CD4-positive, alpha-beta memory T cell (primary cell): ENCODE results near the gene PTPN3. TPM values are rescaled to one million over a fixed set of nuclear protein-coding genes. Genes with fewer than 3 reads are reported as not detected.

Experiments
- CTCF ChIA-PET: fragments of 350-600 bp; sonication (Branson Sonifier 250); formaldehyde crosslinking; loops from one replicate; lab custom pipeline; 2021; ENCODE audit warnings: inconsistent platforms; ENCODE audit not compliant: partially characterized antibody; lab: Charles Lee
- POLR2A ChIA-PET: fragments of 350-600 bp; sonication (Branson Sonifier 250); formaldehyde crosslinking; loops from one replicate; lab custom pipeline; 2021; ENCODE audit not compliant: partially characterized antibody; lab: Charles Lee
- DNase-seq, 5 donors: peaks; one replicate each; pipeline versions ENCODE4 v3.0.0 to v3.0.0-alpha.2; 2020 to 2022; ENCODE audit warnings: mixed read lengths in 1 of 5
- H3K27ac ChIP-seq: one replicate; pipeline ENCODE4 v1.7.0; 2013; ENCODE audit warnings: low read depth, low read length
- H3K27me3 ChIP-seq: 2 replicates; pipeline ENCODE4 v1.7.0; 2013; ENCODE audit warnings: mild to moderate bottlenecking, low read length, moderate library complexity; ENCODE audit not compliant: insufficient read depth
- H3K36me3 ChIP-seq: 2 replicates; pipeline ENCODE4 v1.7.0; 2013; ENCODE audit warnings: mild to moderate bottlenecking, low read length, moderate library complexity; ENCODE audit not compliant: insufficient read depth
- H3K4me1 ChIP-seq: 2 replicates; pipeline ENCODE4 v1.7.0; 2013; ENCODE audit warnings: mild to moderate bottlenecking, low read length, moderate library complexity; ENCODE audit not compliant: insufficient read depth
- H3K4me3 ChIP-seq, 2 donors: one replicate each; pipeline ENCODE4 v1.7.0; 2013; ENCODE audit warnings: low read length in 2 of 2, mild to moderate bottlenecking in 1 of 2
- H3K9me3 ChIP-seq, 2 donors: one replicate each; pipeline ENCODE4 v1.7.0; 2013; ENCODE audit warnings: low read length in 2 of 2, control low read depth in 1 of 2; ENCODE audit not compliant: control insufficient read depth in 1 of 2
- H3K27ac Mint-ChIP-seq, 7 donors: one replicate each; pipeline ENCODE4 v1.8.0; 2020 to 2021; ENCODE audit warnings: mixed read lengths in 7 of 7, mild to moderate bottlenecking in 6 of 7, inconsistent platforms in 3 of 7, moderate library complexity in 3 of 7
- H3K27me3 Mint-ChIP-seq, 2 donors: one replicate each; pipeline ENCODE4 v1.8.0; 2020 to 2021; ENCODE audit warnings: mixed read lengths in 2 of 2
- H3K36me3 Mint-ChIP-seq, 2 donors: one replicate each; pipeline ENCODE4 v1.8.0; 2020 to 2021; ENCODE audit warnings: mixed read lengths in 2 of 2, inconsistent platforms in 1 of 2, mild to moderate bottlenecking in 1 of 2
- H3K4me1 Mint-ChIP-seq, 4 donors: one replicate each; pipeline ENCODE4 v1.8.0; 2020 to 2021; ENCODE audit warnings: mixed read lengths in 4 of 4, mild to moderate bottlenecking in 1 of 4
- H3K4me3 Mint-ChIP-seq, 8 donors: one replicate each; pipeline ENCODE4 v1.8.0; 2020 to 2021; ENCODE audit warnings: mixed read lengths in 8 of 8, mild to moderate bottlenecking in 7 of 8, moderate library complexity in 6 of 8, inconsistent platforms in 3 of 8
- H3K9me3 Mint-ChIP-seq, 8 donors: one replicate each; pipeline ENCODE4 v1.8.0; 2020 to 2021; ENCODE audit warnings: mixed read lengths in 8 of 8, mild to moderate bottlenecking in 5 of 8, inconsistent platforms in 3 of 8, moderate library complexity in 1 of 8
- intact Hi-C: fragments of 100-400 bp; cut with micrococcal nuclease; formaldehyde crosslinking; loops from one replicate; pipeline ENCODE4 v1.15.1; 2023
- polyA plus RNA-seq, 2 donors: library from polyadenylated mRNA; unstranded; fragments of 300-500 nt; fragmentation: Illumina TruSeq; gene quantifications; one replicate each; pipeline ENCODE4 v1.2.3, GENCODE V29; 2021
- total RNA-seq, 2 experiments: library from RNA; stranded (reverse); gene quantifications; one replicate each; pipeline ENCODE4 v1.2.3, GENCODE V29; 2021

PTPN3 gene
- total and polyA plus RNA-seq, 4 experiments from 2014 or later = not detected

- POLR2A ChIA-PET = no interaction called here
- Histone ChIP-seq H3K36me3 (no peaks in the 10 kb centered on the region), H3K27ac (no peak overlapping the region), H3K4me1 (peaks cover 4% of the 10 kb centered on the region), H3K9me3 (no peaks in the 10 kb centered on the region), H3K27me3 (peaks cover 3% of the 10 kb centered on the region), H3K4me3 (no peak overlapping the region)
- Mint-ChIP-seq H3K4me3 (no peak overlapping the region), H3K27me3 (peaks cover 0 to 6% of the 10 kb centered on the region in 2 donors), H3K36me3 (no peaks in the 10 kb centered on the region), H3K27ac (no peak overlapping the region), H3K9me3 (no peaks in the 10 kb centered on the region), H3K4me1 (peaks cover 7 to 16% (median 8%) of the 10 kb centered on the region in 4 donors)
- CTCF ChIA-PET = no interaction called here
- intact Hi-C loops = no loop called here
- DNase-seq = no peak
Measured at GRCh38 chr9:109444771-109445320, 53.3 kb downstream of the PTPN3 start.

- peaks cover 0 to 2% (median 0%) of the 10 kb centered on the region in 8 donors for H3K9me3 Mint-ChIP-seq
- no peak overlapping the region for H3K4me3 ChIP-seq
- peaks cover 3% of the 10 kb centered on the region for H3K27me3 ChIP-seq
- peaks cover 0 to 13% of the 10 kb centered on the region in 2 donors for H3K27me3 Mint-ChIP-seq
- H3K4me1 Mint-ChIP-seq = peaks cover 6 to 16% (median 7%) of the 10 kb centered on the region in 4 donors
- intact Hi-C loops = no loop called here
- DNase-seq = no peak
- H3K27ac ChIP-seq = no peak overlapping the region
- H3K36me3 Mint-ChIP-seq = no peaks in the 10 kb centered on the region
- H3K9me3 ChIP-seq = no peaks in the 10 kb centered on the region
- H3K36me3 ChIP-seq = no peaks in the 10 kb centered on the region
- POLR2A ChIA-PET = no interaction called here
- CTCF ChIA-PET = interaction anchor here (1.0 kb wide), 1 partner anchor 12 kb away, joined by 3 read pairs; no protein-coding TSS in a partner anchor
- H3K4me1 ChIP-seq = peaks cover 4% of the 10 kb centered on the region
- no peak overlapping the region for H3K4me3 Mint-ChIP-seq
- H3K27ac Mint-ChIP-seq = no peak overlapping the region
Measured at GRCh38 chr9:109442716-109443115, 55.4 kb downstream of the PTPN3 start.

GRCh38 chr9:109441296-109441695 lies 56.8 kb downstream of the PTPN3 start:
- Histone ChIP-seq H3K4me3 (no peak overlapping the region), H3K36me3 (no peaks in the 10 kb centered on the region), H3K27me3 (peaks cover 3% of the 10 kb centered on the region), H3K27ac (no peak overlapping the region), H3K4me1 (peaks cover 4% of the 10 kb centered on the region), H3K9me3 (no peaks in the 10 kb centered on the region)
- ChIA-PET POLR2A (no interaction called here), CTCF (interaction anchor here (1.3 to 1.4 kb wide), 3 partner anchors 9 to 29 kb away, joined by 3 to 7 read pairs (median 6); no protein-coding TSS in a partner anchor)
- H3K4me1 Mint-ChIP-seq = peaks cover 4 to 16% (median 7%) of the 10 kb centered on the region in 4 donors
- H3K36me3 Mint-ChIP-seq = no peaks in the 10 kb centered on the region
- H3K9me3 Mint-ChIP-seq = peaks cover 0 to 2% (median 0%) of the 10 kb centered on the region in 8 donors
- H3K4me3 Mint-ChIP-seq = no peak overlapping the region
- intact Hi-C loops = no loop called here
- DNase-seq = no peak
- no peak overlapping the region for H3K27ac Mint-ChIP-seq
- peaks cover 0 to 14% of the 10 kb centered on the region in 2 donors for H3K27me3 Mint-ChIP-seq

GRCh38 chr9:109440797-109441287 lies 57.3 kb downstream of the PTPN3 start:
- DNase-seq = peak; percentile 23 to 51 (median 37)
- H3K36me3 ChIP-seq = no peaks in the 10 kb centered on the region
- CTCF ChIA-PET = interaction anchor here (1.2 to 1.5 kb wide), 6 partner anchors 10 to 81 kb away, joined by 3 to 7 read pairs (median 4); no protein-coding TSS in a partner anchor
- Mint-ChIP-seq H3K4me3 (peak overlapping the region in 1 of 8 donors; percentile 62), H3K36me3 (no peaks in the 10 kb centered on the region), H3K27ac (no peak overlapping the region), H3K27me3 (peaks cover 0 to 14% of the 10 kb centered on the region in 2 donors), H3K9me3 (peaks cover 0 to 2% (median 0%) of the 10 kb centered on the region in 8 donors), H3K4me1 (peaks cover 4 to 16% (median 7%) of the 10 kb centered on the region in 4 donors)
- no peaks in the 10 kb centered on the region for H3K9me3 ChIP-seq
- H3K4me1 ChIP-seq = peaks cover 4% of the 10 kb centered on the region
- intact Hi-C loops = no loop called here
- no peak overlapping the region for H3K27ac ChIP-seq
- POLR2A ChIA-PET = no interaction called here
- H3K4me3 ChIP-seq = no peak overlapping the region
- H3K27me3 ChIP-seq = peaks cover 3% of the 10 kb centered on the region

- Mint-ChIP-seq H3K9me3 (peaks cover 0 to 2% (median 0%) of the 10 kb centered on the region in 8 donors), H3K27me3 (peaks cover 0 to 14% of the 10 kb centered on the region in 2 donors), H3K36me3 (no peaks in the 10 kb centered on the region), H3K4me3 (no peak overlapping the region), H3K4me1 (peaks cover 4 to 16% (median 7%) of the 10 kb centered on the region in 4 donors), H3K27ac (peak overlapping the region in 1 of 7 donors; percentile 37)
- peaks cover 3% of the 10 kb centered on the region for H3K27me3 ChIP-seq
- ChIA-PET CTCF (interaction anchor here (0.9 to 1.5 kb wide), 7 partner anchors 11 to 81 kb away, joined by 3 to 7 read pairs (median 4); no protein-coding TSS in a partner anchor), POLR2A (no interaction called here)
- intact Hi-C loops = no loop called here
- no peak overlapping the region for H3K4me3 ChIP-seq
- H3K9me3 ChIP-seq = no peaks in the 10 kb centered on the region
- no peak overlapping the region for H3K27ac ChIP-seq
- H3K4me1 ChIP-seq = peaks cover 4% of the 10 kb centered on the region
- DNase-seq = no peak
- H3K36me3 ChIP-seq = no peaks in the 10 kb centered on the region
Measured at GRCh38 chr9:109440117-109440515, 58.0 kb downstream of the PTPN3 start.

- Histone ChIP-seq H3K36me3 (no peaks in the 10 kb centered on the region), H3K27ac (no peak overlapping the region), H3K9me3 (no peaks in the 10 kb centered on the region), H3K4me1 (peaks cover 4% of the 10 kb centered on the region), H3K27me3 (peaks cover 3% of the 10 kb centered on the region), H3K4me3 (no peak overlapping the region)
- no peak overlapping the region for H3K4me3 Mint-ChIP-seq
- peaks cover 0 to 2% (median 0%) of the 10 kb centered on the region in 8 donors for H3K9me3 Mint-ChIP-seq
- H3K4me1 Mint-ChIP-seq = peaks cover 4 to 16% (median 7%) of the 10 kb centered on the region in 4 donors
- no peak for DNase-seq
- H3K27me3 Mint-ChIP-seq = peaks cover 3 to 17% of the 10 kb centered on the region in 2 donors
- ChIA-PET POLR2A (no interaction called here), CTCF (interaction anchor here (0.9 to 1.5 kb wide), 5 partner anchors 9 to 82 kb away, joined by 3 to 4 read pairs (median 3); no protein-coding TSS in a partner anchor)
- no peaks in the 10 kb centered on the region for H3K36me3 Mint-ChIP-seq
- peak overlapping the region in 1 of 7 donors; percentile 37 for H3K27ac Mint-ChIP-seq
- intact Hi-C loops = no loop called here
Measured at GRCh38 chr9:109439378-109440116, 58.6 kb downstream of the PTPN3 start.

GRCh38 chr9:109437286-109437685 lies 60.8 kb downstream of the PTPN3 start:
- H3K36me3 Mint-ChIP-seq = no peaks in the 10 kb centered on the region
- H3K27ac ChIP-seq = no peak overlapping the region
- peaks cover 3 to 12% of the 10 kb centered on the region in 2 donors for H3K27me3 Mint-ChIP-seq
- no peak overlapping the region for H3K4me3 ChIP-seq
- H3K27ac Mint-ChIP-seq = no peak overlapping the region
- H3K9me3 ChIP-seq = no peaks in the 10 kb centered on the region
- DNase-seq = no peak
- intact Hi-C loops = no loop called here
- H3K36me3 ChIP-seq = no peaks in the 10 kb centered on the region
- peaks cover 4% of the 10 kb centered on the region for H3K4me1 ChIP-seq
- ChIA-PET POLR2A (no interaction called here), CTCF (interaction anchor here (0.6 to 1.5 kb wide), 3 partner anchors 13 to 282 kb away, joined by 3 to 5 read pairs (median 4); no protein-coding TSS in a partner anchor)
- peaks cover 0 to 2% (median 0%) of the 10 kb centered on the region in 8 donors for H3K9me3 Mint-ChIP-seq
- H3K4me1 Mint-ChIP-seq = peaks cover 4 to 16% (median 7%) of the 10 kb centered on the region in 4 donors
- H3K27me3 ChIP-seq = peaks cover 3% of the 10 kb centered on the region
- no peak overlapping the region for H3K4me3 Mint-ChIP-seq
